Activated CD4-positive, alpha-beta T cell treated with anti-CD3 and anti-CD28 coated beads for 36 hours (primary cell): ENCODE data around the gene PCP2. TPM values are rescaled to one million over a fixed set of nuclear protein-coding genes. Genes with fewer than 3 reads are reported as not detected.

Experiments used
- ATAC-seq: fragments of 200-7000 bp; cut with Tn5 transposase; one replicate; pipeline ENCODE4 v1.10.0; 2021; ENCODE audit warnings: mild to moderate bottlenecking, moderate library complexity
- CTCF ChIA-PET: fragments of 350-600 bp; sonication (Branson Sonifier 250); formaldehyde crosslinking; loops from one replicate; lab custom pipeline; 2021; ENCODE audit warnings: antibody characterized with exemption; lab: Charles Lee
- POLR2A ChIA-PET: fragments of 350-600 bp; sonication (Branson Sonifier 250); formaldehyde crosslinking; loops from one replicate; lab custom pipeline; 2021; ENCODE audit warnings: antibody characterized with exemption, inconsistent platforms; lab: Charles Lee
- DNase-seq: peaks from one replicate; pipeline ENCODE4 v3.0.0-alpha.2; 2020
- H3K27ac Mint-ChIP-seq: one replicate; pipeline ENCODE4 v1.8.0; 2021; ENCODE audit warnings: mixed read lengths
- H3K27me3 Mint-ChIP-seq: one replicate; pipeline ENCODE4 v1.8.0; 2021; ENCODE audit warnings: mixed read lengths
- H3K36me3 Mint-ChIP-seq: one replicate; pipeline ENCODE4 v1.8.0; 2021; ENCODE audit warnings: low read depth, mixed read lengths
- H3K4me1 Mint-ChIP-seq: one replicate; pipeline ENCODE4 v1.8.0; 2021; ENCODE audit warnings: mixed read lengths
- H3K4me3 Mint-ChIP-seq: one replicate; pipeline ENCODE4 v1.8.0; 2021; ENCODE audit warnings: mild to moderate bottlenecking, moderate library complexity, mixed read lengths
- H3K9me3 Mint-ChIP-seq: one replicate; pipeline ENCODE4 v1.8.0; 2021; ENCODE audit warnings: low read depth, mixed read lengths
- intact Hi-C, 2 experiments: fragments of 100-400 bp; cut with DNase I in 1 of 2; cut with micrococcal nuclease in 1 of 2; formaldehyde crosslinking; loops; one replicate each; pipeline versions ENCODE4 v1.14.2 to v1.15.1; 2022 to 2024; cut with DNase I, micrococcal nuclease
- total RNA-seq, 2 experiments: library from RNA; stranded (reverse); gene quantifications; one replicate each; pipeline ENCODE4 v1.2.3, GENCODE V29; 2021

PCP2 gene
- 1 to 10 TPM; 1.7 to 1.8 TPM for total RNA-seq

GRCh38 chr19:7633698-7634097 is at the start of gene PCP2:
Gene PCP2 (minus strand): TSS chr19:7633719. CDS start chr19:7633457, 262 bp downstream.
- no peak for DNase-seq
- POLR2A ChIA-PET = no interaction called here
- H3K9me3 Mint-ChIP-seq = no peaks in the 10 kb centered on the region

GRCh38 chr19:7682175-7682855 is 48.8 kb upstream of the PCP2 start:
- Mint-ChIP-seq H3K9me3 (no peaks in the 10 kb centered on the region), H3K27ac (no peak overlapping the region), H3K4me3 (peak overlapping the region; percentile 91), H3K4me1 (peaks cover 36% of the 10 kb centered on the region), H3K36me3 (peaks cover 15% of the 10 kb centered on the region), H3K27me3 (peaks cover 10% of the 10 kb centered on the region)
- ChIA-PET POLR2A (no interaction called here), CTCF (interaction anchor here (0.9 to 1.8 kb wide), 2 partner anchors 25 to 34 kb away, joined by 3 to 8 read pairs; no protein-coding TSS in a partner anchor)
- no peak for DNase-seq
- intact Hi-C loops = no loop called here
- no peak for ATAC-seq

More at GRCh38 chr19:7633698-7634097, at the start of gene PCP2:
- CTCF ChIA-PET = interaction anchor here (0.5 kb wide), 1 partner anchor 1123 kb away, joined by 3 read pairs; no protein-coding TSS in a partner anchor
- intact Hi-C loops = no loop called here
- Mint-ChIP-seq H3K36me3 (peaks cover 19% of the 10 kb centered on the region), H3K27me3 (no peaks in the 10 kb centered on the region), H3K4me3 (no peak within 1 kb of the TSS), H3K27ac (no peak within 1 kb of the TSS), H3K4me1 (peaks cover 34% of the 10 kb centered on the region)
- no peak for ATAC-seq

- intact Hi-C loops = loop anchor here (1.0 to 2.0 kb wide), 10 partner anchors 23 to 583 kb away; partner anchors contain the start of genes MAP2K7 (in 1 of the 2), PET100 (in 1 of the 2), SNAPC2 (in 1 of the 2) and TIMM44 (in 1 of the 2)
- Mint-ChIP-seq H3K36me3 (peaks cover 15% of the 10 kb centered on the region), H3K27ac (peak overlapping the region; percentile 91), H3K9me3 (no peaks in the 10 kb centered on the region), H3K4me1 (peaks cover 44% of the 10 kb centered on the region), H3K4me3 (peak overlapping the region; percentile 91), H3K27me3 (peaks cover 16% of the 10 kb centered on the region)
- DNase-seq (peak; percentile 95), ATAC-seq (peak; percentile 68)
- ChIA-PET POLR2A (interaction anchor here (0.6 kb wide), 1 partner anchor 298 kb away, joined by 13 read pairs; no protein-coding TSS in a partner anchor), CTCF (interaction anchor here (0.5 to 1.8 kb wide), 37 partner anchors 10 to 1283 kb away, joined by 3 to 19 read pairs (median 3); partner anchors contain the start of genes ARHGEF18, CD209, PET100 and XAB2)
Measured at GRCh38 chr19:7681340-7682174, 48.0 kb upstream of the PCP2 start.

- Mint-ChIP-seq H3K9me3 (no peaks in the 10 kb centered on the region), H3K4me3 (peak within 1 kb of the TSS; percentile 91), H3K27me3 (peaks cover 18% of the 10 kb centered on the region), H3K4me1 (peaks cover 51% of the 10 kb centered on the region), H3K27ac (peak within 1 kb of the TSS; percentile 91), H3K36me3 (peaks cover 15% of the 10 kb centered on the region)
- intact Hi-C loops = loop anchor here (1.0 to 2.0 kb wide), 16 partner anchors 22 to 582 kb away; partner anchors contain the start of genes MAP2K7 (in 1 of the 2), PET100 (in 1 of the 2), PNPLA6 (in 1 of the 2) and SNAPC2 (in 1 of the 2)
- ChIA-PET POLR2A (interaction anchor here (0.6 kb wide), 1 partner anchor 297 kb away, joined by 13 read pairs; no protein-coding TSS in a partner anchor), CTCF (interaction anchor here (0.5 to 1.8 kb wide), 36 partner anchors 10 to 1283 kb away, joined by 3 to 19 read pairs (median 3); partner anchors contain the start of genes ARHGEF18, CD209, PET100 and XAB2)
- DNase-seq (peak; percentile 93), ATAC-seq (peak; percentile 25)
Measured at GRCh38 chr19:7680606-7681339, 47.3 kb upstream of the PCP2 start, which contains the start of gene TRAPPC5. Gene TRAPPC5 (plus strand): TSS chr19:7680833. CDS start chr19:7682254, 1,421 bp downstream.

- peak overlapping the region; percentile 91 for H3K4me3 Mint-ChIP-seq
- DNase-seq = no peak
- H3K36me3 Mint-ChIP-seq = peaks cover 13% of the 10 kb centered on the region
- H3K27ac Mint-ChIP-seq = peak overlapping the region; percentile 69
- ATAC-seq = no peak
- no peaks in the 10 kb centered on the region for H3K9me3 Mint-ChIP-seq
- peaks cover 52% of the 10 kb centered on the region for H3K4me1 Mint-ChIP-seq
- CTCF ChIA-PET = interaction anchor here (0.7 to 1.7 kb wide), 13 partner anchors 12 to 1010 kb away, joined by 3 to 19 read pairs (median 5); partner anchors contain the start of genes PET100, TNFSF14 and XAB2
- intact Hi-C loops = loop anchor here (1.0 to 2.0 kb wide), 8 partner anchors 28 to 581 kb away; partner anchors contain the start of genes PNPLA6 (in 1 of the 2) and STXBP2 (in 1 of the 2)
- H3K27me3 Mint-ChIP-seq = peaks cover 20% of the 10 kb centered on the region
- POLR2A ChIA-PET = no interaction called here
Measured at GRCh38 chr19:7679771-7680605, 46.5 kb upstream of the PCP2 start.

- DNase-seq = peak; percentile 84
- peak; percentile 66 for ATAC-seq
- peaks cover 13% of the 10 kb centered on the region for H3K36me3 Mint-ChIP-seq
- peaks cover 55% of the 10 kb centered on the region for H3K4me1 Mint-ChIP-seq
- H3K27me3 Mint-ChIP-seq = peaks cover 22% of the 10 kb centered on the region
- H3K9me3 Mint-ChIP-seq = no peaks in the 10 kb centered on the region
- ChIA-PET CTCF (interaction anchor here (0.7 to 1.4 kb wide), 6 partner anchors 9 to 120 kb away, joined by 3 to 4 read pairs (median 3); no protein-coding TSS in a partner anchor), POLR2A (interaction anchor here (0.9 kb wide), 1 partner anchor 26 kb away, joined by 4 read pairs; no protein-coding TSS in a partner anchor)
- H3K4me3 Mint-ChIP-seq = peak overlapping the region; percentile 18
- H3K27ac Mint-ChIP-seq = peak overlapping the region; percentile 41
- intact Hi-C loops = loop anchor here in 1 of 2 experiments (1.0 kb wide), 1 partner anchor 27 kb away; no protein-coding TSS in a partner anchor
Measured at GRCh38 chr19:7678971-7679751, 45.6 kb upstream of the PCP2 start.

GRCh38 chr19:7677669-7678311 is 44.3 kb upstream of the PCP2 start:
- DNase-seq (no peak), ATAC-seq (no peak)
- Mint-ChIP-seq H3K4me3 (no peak overlapping the region), H3K36me3 (peaks cover 9% of the 10 kb centered on the region), H3K27ac (no peak overlapping the region), H3K27me3 (peaks cover 24% of the 10 kb centered on the region), H3K9me3 (no peaks in the 10 kb centered on the region), H3K4me1 (peaks cover 56% of the 10 kb centered on the region)
- intact Hi-C loops = no loop called here
- ChIA-PET POLR2A (no interaction called here), CTCF (interaction anchor here (1.3 kb wide), 3 partner anchors 8 to 109 kb away, joined by 4 read pairs; no protein-coding TSS in a partner anchor)

- Mint-ChIP-seq H3K4me3 (no peak within 1 kb of the TSS), H3K27me3 (peaks cover 25% of the 10 kb centered on the region), H3K4me1 (peaks cover 51% of the 10 kb centered on the region), H3K36me3 (peaks cover 3% of the 10 kb centered on the region), H3K9me3 (no peaks in the 10 kb centered on the region), H3K27ac (no peak within 1 kb of the TSS)
- CTCF ChIA-PET = interaction anchor here (0.6 to 1.4 kb wide), 3 partner anchors 109 to 218 kb away, joined by 3 to 7 read pairs (median 4); no protein-coding TSS in a partner anchor
- DNase-seq (no peak), ATAC-seq (no peak)
- intact Hi-C loops = no loop called here
- POLR2A ChIA-PET = interaction anchor here (0.5 kb wide), 1 partner anchor 895 kb away, joined by 3 read pairs; no protein-coding TSS in a partner anchor
Measured at GRCh38 chr19:7676854-7677253, 43.3 kb upstream of the PCP2 start, which contains the start of gene MCEMP1. Gene MCEMP1 (plus strand): TSS chr19:7677090. CDS start chr19:7677121, 31 bp downstream.
